Left lobe of liver (tissue), 2 donors: Measurements from ENCODE around the gene PARD6B. TPM values are rescaled to one million over a fixed set of nuclear protein-coding genes. Genes with fewer than 3 reads are reported as not detected.
"Not testable (repeated sequence)": the region's sequence is repeated elsewhere in the genome, so short reads cannot be mapped to it uniquely, and the experiment has no call there.

Experiments
- ATAC-seq: fragments of 200-7000 bp; cut with Tn5 transposase; one replicate; pipeline ENCODE4 v1.9.1; 2020; ENCODE audit warnings: mild to moderate bottlenecking, moderate library complexity
- DNase-seq: peaks from one replicate; pipeline ENCODE4 v3.0.0-alpha.2; 2020; ENCODE audit warnings: low spot score
- total RNA-seq: library from RNA; stranded (reverse); gene quantifications from one replicate; pipeline ENCODE4 v1.2.1, GENCODE V29; 2021
- donor health status: DM: no; HTN: no; CAD: no; lungs with moderate emphysema.
- donor health status: DM: no; HTN: yes; CAD: no.

Gene PARD6B
- total RNA-seq, 1 donor from 2014 or later, result 10.9 TPM

- DNase-seq, result peak; percentile 16
- not testable (repeated sequence) for ATAC-seq
Observed at GRCh38 chr20:50771419-50772080, 40.2 kb downstream of the PARD6B start.

DNA sequence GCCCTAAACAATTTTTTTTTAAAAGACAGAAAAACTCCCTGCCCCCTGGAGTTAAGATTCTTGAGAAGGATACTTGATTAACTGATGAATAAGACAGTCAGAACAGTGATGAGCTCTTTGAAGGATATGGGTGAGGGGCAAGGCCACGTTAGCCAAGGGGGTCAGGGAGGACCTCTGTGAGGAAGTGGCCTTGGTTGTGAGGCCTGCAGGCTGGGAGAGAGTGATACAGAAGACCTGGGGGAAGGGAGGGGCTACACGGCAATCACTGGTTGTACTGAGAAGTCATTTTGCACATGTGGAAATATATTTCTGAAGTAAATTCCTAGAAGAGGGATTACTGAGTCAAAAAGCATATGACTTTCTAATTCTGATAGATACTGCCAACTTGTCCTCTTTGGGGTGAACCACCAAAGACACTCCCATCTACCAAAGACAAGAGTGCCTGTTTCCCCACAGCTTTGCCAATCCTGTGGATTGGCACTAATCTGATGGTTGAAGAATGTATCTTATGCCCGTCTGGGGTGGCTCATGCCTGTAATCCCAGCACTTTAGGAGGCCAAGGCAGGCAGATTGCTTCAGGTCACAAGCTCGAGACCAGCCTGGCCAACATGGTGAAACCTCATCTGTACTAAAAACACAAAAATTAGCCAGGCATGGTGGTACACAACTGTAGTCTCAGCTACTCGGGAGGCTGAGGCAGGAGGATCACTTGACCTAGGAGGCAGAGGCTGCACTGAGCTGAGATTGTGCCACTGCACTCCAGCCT lies 41.2 kb downstream of the PARD6B start:
- ATAC-seq (no peak), DNase-seq (peak; percentile 10)

DNA sequence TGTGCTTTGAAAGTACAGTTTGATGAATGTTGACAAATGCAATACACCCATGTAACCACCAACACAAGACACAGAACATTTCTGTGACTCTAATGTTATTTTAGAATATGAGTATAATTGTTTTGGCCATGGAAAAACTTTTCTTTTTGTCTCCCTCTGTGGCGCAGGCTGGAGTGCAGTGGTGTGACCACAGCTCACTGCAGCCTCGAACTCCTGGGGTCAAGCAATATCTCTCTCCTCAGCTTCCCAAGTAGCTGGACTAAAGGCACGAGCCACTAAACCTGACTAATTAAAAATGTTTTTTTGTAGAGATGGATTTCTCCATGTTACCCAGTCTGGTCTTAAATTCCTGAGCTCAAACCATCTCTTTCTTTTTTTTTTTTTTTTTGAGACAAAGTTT lies 43.1 kb downstream of the PARD6B start:
- DNase-seq, result peak; percentile 5

GRCh38 chr20:50776122-50776817 lies 44.9 kb downstream of the PARD6B start:
- ATAC-seq (no peak), DNase-seq (peak; percentile 11)

More for the DNA sequence above, 43.1 kb downstream of the PARD6B start:
- no peak for ATAC-seq

- ATAC-seq (no peak), DNase-seq (no peak)
Observed at GRCh38 chr20:50777373-50777772, 46.0 kb downstream of the PARD6B start.

GRCh38 chr20:50778994-50779393 lies 47.6 kb downstream of the PARD6B start:
- not testable (repeated sequence) for ATAC-seq, DNase-seq

DNA sequence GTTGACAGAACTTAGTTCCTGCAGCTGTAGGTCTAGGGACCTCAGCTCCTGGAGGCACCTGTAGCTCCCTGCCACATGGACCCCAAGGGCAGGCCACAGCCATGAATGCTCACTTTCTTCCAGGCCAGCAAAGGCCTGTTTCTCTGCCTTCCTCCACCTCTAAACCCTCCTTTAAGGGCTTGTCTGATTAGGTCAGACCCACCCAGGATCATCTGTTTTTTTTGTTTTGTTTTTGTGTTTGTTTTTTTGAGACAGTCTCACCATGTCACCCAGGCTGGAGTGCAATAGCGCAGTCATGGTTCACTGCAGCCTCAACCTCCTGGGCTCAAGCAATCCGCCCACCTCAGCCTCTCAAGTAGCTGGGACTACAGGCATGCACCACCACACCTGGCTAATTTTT lies 52.0 kb downstream of the PARD6B start:
- DNase-seq (no peak), ATAC-seq (no peak)

GRCh38 chr20:50783903-50784302 lies 52.5 kb downstream of the PARD6B start:
- DNase-seq (no peak), ATAC-seq (no peak)

GRCh38 chr20:50784464-50784863 lies 53.1 kb downstream of the PARD6B start:
- no peak for DNase-seq
- ATAC-seq, result no peak

- ATAC-seq (no peak), DNase-seq (no peak)
Observed at GRCh38 chr20:50786703-50787102, 55.3 kb downstream of the PARD6B start.

DNA sequence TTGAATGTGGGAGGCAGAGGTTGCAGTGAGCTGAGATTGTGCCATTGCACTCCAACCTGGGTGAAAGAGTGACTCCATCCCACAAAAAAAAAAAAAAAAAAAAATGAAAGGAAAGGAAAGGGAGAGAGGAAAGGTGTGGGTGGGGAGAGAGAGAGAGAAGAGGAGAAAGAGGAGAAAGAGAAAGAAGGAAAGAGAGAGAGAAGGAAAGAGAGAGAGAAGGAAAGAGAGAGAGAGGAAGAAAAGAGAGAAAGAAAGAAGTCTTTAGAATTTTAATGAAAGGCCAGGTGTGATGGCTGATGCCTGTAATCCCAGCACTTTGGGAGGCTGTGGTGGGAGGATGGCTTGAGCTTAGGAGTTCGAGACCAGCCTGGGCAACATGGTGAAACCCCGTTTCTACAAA lies 55.8 kb downstream of the PARD6B start:
- DNase-seq, result no peak
- ATAC-seq, result no peak

DNA sequence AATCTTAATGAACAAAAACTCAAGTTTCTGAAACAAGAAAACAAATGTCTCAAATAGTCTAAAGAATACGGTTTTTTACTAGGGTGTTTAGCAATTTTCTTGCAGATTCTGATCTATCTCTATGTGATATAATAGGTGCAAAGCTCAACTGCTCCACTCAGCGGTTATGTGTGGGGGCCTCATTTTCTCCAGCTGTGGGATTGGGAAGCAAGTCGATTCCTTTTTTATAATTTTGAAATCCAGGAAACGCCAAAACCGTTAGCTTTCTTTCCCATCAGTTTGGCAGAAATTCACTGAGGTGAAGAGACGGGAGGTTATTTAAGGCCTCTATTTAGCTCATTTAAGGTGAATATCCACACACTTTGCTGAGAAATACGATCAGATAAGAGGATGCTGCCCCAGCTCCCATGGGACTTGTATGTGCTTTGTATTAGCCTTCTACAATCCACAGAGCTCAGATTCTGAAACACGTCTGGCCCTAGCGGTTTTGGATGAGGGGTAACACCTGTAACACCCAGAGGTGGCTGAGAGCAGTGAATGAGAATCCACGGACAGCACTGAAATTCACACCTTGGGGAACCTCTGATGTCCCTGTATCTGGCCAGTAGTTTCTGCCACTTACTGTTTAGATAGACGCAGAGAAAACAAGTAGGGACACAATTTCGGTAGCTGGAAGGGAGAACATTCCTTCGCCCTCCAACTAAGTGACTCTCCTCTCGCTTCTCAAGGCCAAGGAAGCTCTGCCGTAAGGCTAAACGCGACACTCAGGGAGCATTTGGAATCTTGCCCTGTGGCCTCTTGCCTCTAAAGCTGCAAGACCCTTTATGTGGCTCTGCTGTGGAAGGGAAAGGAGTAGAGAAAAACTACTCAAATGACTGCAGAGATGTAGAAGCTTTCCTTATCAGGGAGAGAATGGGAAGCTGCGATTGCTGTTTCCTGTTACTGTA lies 56.9 kb downstream of the PARD6B start:
- DNase-seq (peak; percentile 58), ATAC-seq (peak; percentile 80)

DNA sequence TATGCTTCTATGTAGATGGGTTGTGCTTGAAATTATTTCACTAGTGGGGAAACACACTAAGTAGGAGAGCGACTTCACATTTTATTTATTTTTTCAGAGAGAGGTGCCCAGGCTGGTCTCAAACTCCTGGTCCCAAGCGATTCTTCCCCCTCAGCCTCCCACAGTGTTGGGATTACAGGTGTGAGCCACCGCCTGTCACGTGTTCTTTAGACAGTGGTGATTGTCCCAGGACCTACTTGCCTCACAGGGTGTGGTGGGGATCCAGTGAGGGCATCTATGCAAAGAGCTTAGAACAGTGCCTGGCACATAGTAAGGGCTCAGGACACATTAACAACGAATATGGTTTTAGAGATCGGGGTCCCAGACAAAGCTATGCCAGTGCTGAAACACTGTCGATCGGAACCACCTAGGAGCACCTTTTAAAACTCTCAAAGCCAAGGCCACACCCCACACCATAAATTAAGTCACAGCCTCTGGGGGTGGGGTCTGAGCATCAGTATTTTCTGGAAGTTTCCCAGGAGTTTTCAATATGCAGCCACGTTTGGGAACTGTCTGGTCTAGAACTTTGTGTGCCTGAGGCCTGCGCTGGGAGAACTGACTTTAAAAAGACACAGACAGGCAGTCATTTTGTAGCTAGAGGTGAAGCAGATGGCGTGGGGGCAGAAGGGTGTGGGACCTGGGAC lies 58.7 kb downstream of the PARD6B start:
- ATAC-seq (no peak), DNase-seq (no peak)

DNA sequence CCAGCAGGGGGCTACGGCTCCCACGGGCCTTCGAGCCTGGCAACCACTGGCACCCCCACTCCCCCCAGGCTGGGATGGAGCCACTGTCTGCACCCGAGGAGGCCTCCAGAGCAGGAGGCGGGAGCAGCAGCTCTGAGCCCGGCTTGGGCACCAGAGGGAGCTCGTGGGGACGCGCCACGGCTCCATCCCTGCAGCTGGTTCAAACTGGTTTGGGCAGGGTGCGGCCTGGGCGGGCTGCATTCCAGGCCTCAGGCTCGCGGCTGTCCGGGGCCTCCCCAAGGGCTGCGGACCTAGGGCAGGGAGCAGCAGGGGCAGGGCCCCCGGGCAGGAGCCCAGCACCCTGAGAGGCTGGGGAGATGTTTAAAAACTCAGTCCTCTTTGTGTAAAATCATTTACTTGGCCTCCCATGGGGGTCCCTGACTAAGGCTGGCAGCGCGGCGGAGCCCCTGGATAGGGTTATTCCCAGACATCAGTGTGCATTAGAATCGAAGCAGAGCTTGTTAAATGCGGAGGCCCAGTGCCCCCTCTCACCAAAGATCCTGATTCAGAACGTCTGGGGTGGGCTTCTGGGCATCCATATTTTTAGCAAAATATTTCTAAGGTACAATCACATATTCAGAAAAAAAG lies 59.4 kb downstream of the PARD6B start:
- DNase-seq, result peak; percentile 85
- ATAC-seq, result peak; percentile 80

- ATAC-seq (no peak), DNase-seq (no peak)
Observed at GRCh38 chr20:50792708-50793574, 61.6 kb downstream of the PARD6B start.

GRCh38 chr20:50793575-50794016 lies 62.2 kb downstream of the PARD6B start:
- ATAC-seq, DNase-seq: not testable (repeated sequence)

GRCh38 chr20:50794181-50794845 lies 62.9 kb downstream of the PARD6B start:
- no peak for DNase-seq
- no peak for ATAC-seq
